Ovary (tissue), 3 donors: Measurements from ENCODE around the gene USP6NL.

Experiments used
- POLR2A ChIP-seq: fragments of 450-650 bp; IDR thresholded peaks from one replicate; pipeline ENCODE4 v1.6.1; 2017; ENCODE audit warnings: antibody characterized with exemption, mild to moderate bottlenecking, moderate library complexity
- TF ChIP-seq, protein P1 (sequence below), 3 donors: fragments of 450-650 bp in 2 of 3; fragments of 200-600 bp in 1 of 3; IDR thresholded peaks; one replicate each; pipeline versions ENCODE4 v1.5.1 to v1.8.0; 2016 to 2022; ENCODE audit warnings: antibody characterized with exemption in 3 of 3, mild to moderate bottlenecking in 1 of 3
- donor health status: DM: no; HTN: no; CAD: no.

DNA sequence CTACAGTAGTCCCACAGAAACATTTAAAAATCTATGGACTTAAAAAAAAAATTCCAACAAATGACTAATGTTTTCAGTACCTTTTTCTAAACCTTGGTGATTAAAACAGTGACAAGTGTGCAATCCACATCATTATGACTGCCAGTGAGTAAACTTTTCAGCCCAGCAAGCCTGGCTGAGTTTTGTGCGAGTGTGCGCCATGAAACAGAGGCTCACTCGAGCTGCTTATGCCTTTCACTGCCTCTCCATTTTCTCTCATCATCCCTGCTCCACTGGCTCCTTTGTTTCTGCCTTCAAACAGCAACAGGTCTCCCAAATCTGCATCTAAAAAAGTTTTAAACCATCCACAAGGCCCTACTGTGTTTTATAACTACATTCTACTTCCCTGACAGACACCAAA is 105.8 kb downstream of the USP6NL start:
- TF ChIP-seq, protein P1, sequence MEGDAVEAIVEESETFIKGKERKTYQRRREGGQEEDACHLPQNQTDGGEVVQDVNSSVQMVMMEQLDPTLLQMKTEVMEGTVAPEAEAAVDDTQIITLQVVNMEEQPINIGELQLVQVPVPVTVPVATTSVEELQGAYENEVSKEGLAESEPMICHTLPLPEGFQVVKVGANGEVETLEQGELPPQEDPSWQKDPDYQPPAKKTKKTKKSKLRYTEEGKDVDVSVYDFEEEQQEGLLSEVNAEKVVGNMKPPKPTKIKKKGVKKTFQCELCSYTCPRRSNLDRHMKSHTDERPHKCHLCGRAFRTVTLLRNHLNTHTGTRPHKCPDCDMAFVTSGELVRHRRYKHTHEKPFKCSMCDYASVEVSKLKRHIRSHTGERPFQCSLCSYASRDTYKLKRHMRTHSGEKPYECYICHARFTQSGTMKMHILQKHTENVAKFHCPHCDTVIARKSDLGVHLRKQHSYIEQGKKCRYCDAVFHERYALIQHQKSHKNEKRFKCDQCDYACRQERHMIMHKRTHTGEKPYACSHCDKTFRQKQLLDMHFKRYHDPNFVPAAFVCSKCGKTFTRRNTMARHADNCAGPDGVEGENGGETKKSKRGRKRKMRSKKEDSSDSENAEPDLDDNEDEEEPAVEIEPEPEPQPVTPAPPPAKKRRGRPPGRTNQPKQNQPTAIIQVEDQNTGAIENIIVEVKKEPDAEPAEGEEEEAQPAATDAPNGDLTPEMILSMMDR (IDR thresholded peaks at IDR 0.05) = no peak
- TF ChIP-seq POLR2A = no peak
